HG03457 (cell line): Measurements from ENCODE around the gene GAREM1.
"Not testable (repeated sequence)": the region's sequence is repeated elsewhere in the genome, so short reads cannot be mapped to it uniquely, and the experiment has no call there.

ENCODE experiments used
- ATAC-seq: cut with Tn5 transposase; IDR thresholded peaks from one replicate; pipeline ENCODE4 v1.9.1; 2021; ENCODE audit warnings: moderate number of reproducible peaks; ENCODE audit not compliant: unreplicated experiment

GAREM1 gene

DNA sequence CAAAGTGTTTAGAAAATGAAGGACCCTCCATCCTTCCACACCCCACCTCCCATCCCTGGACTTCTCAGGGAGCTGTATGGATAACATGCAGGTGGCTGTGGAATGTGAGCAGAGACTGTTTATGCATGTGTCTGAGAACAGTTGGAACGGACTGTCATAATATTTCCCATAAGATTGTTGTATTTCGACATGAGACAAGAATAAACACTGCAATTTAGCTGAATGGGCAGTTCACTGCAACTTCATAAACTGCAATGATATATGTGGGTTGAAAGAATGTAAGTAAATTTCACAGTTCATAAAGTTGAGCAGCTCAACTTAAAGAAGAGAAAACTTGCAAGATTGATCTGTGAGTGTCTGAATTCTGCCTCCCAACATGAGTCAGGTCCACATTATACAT is 206.3 kb downstream of the GAREM1 start:
- no peak for ATAC-seq

DNA sequence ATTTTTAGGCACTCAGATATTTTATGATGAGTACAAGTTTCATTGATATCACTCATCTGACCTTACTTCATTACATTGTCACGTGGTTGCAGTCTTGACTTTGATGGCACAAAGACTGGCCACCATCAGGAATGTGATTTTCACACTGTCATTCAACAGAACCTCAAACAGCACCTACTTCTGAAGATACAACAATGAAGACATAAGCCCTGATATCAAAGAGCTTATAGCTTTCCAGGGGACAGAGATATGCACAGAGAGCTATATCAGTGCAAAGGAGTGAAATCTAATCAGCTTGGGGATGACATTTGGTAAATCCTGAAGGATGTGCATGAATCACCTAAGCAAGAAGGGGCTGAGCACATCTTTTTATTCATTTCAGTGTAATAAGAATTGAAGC is 208.6 kb downstream of the GAREM1 start:
- no peak for ATAC-seq

DNA sequence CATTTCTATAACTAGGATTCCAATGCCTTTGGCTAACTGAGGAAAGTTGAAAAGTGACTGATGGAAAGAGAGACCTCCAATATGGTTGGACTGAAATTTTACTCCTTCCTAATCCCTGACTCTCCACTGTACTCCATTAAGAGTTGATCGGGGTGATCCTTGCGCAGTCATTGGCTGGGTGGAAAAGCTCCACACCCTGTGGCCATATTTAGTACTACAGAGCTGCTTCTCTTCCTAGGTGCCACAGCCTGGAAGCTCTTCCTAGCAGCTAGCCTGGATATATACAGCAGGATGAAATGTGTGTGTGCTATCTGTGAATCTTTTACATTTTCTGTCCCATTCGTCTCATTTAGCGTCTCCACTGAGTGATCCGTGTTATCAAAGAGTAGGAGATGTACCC is 209.7 kb downstream of the GAREM1 start:
- no peak for ATAC-seq

DNA sequence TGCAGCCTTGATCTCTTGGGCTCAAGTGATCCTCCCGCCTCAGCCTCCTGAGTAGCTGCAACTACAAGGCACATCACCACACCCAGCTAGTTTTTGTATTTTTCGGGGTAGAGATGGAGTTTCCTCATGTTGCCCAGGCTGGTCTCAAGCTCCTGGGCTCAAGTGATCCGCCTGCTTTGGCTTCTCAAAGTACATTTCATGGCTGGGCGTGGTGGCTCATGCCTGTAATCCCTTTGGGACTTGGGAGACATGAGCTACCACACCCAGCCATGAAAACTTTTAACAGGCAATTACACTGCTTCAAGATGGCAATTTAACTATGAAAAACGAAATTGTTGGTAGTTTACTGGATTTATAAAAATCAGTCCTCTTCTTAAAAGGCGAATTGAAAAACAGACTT is 211.1 kb downstream of the GAREM1 start:
- ATAC-seq: no peak

DNA sequence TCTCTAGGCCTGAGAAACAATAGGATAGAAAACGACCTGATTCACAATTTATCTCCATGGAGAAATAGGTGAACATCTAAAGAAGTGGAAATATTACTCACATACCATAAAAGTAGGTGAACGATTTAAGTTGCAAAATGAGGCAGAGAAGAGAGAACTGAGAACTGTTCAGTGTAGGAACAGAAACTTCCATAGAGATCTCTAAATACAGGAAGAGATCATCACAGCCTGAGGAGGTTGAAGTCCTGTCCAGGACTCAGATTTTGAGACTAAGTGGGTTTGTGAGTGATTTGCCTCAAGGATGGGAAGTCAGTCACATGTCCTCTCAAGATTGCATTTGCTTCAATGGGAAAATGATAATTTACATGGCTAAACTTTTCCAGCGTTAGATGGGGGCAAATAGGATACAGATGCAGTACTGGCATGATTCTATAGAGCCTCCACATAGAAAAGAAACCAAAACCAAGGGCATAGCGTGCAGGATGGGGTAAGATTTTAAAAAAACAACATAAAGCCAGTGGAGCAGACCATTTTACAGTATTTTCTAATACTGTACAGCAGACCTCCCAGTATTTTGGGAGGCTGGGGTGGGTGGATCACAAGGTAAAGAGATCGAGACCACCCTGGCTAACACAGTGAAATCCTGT is 212.0 kb downstream of the GAREM1 start:
- no peak for ATAC-seq

DNA sequence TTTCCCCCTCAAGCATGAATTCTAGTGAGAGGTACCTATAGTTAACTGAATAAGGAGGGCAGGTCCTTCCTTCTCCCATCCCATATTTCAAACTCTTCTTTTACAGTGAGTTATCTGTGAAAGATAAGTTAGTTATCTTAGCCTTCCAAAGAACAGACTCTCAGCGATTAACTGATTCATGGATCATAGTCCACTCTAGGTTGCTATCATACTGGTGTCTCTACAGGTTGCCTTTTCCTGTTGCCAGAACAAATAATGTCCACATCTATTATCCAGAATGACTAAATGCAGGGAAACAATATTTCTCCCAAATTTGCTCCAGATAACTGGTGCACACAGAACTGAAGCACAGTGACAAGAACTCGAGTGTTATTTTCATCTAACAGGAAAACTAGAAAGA is 212.5 kb downstream of the GAREM1 start:
- ATAC-seq: no peak

DNA sequence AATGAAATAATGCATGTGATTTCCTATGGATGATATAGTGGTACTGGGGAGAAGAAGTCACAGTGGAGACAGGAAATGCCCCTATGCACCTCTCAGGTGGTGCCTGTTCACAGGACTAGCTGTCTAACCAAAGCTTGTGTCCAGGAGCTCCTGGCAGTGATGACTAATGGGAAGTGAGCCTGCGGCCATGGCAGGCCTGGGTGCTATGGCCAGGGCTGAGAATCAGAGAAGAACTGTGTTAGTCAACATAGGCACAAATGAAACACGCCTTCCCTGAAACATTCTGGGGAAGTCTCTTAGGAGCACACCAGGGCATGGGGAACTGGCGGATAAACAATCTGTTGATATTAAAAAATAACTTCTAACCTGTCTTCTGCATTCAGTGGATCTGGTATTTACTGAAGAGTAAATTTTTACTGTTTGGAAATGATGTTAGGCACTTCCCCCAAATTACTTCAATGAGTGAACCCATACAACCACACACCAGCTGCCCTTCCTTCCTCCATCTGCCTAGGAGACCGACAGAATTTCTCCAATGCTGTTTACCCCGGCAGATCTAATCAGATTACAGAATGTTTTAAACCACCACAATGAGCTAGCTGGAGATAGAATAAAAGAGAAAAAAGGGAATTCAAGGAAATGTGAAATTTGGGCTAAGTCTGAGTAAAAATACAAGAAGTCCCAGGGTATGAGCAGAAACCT is 213.4 kb downstream of the GAREM1 start:
- ATAC-seq: no peak

DNA sequence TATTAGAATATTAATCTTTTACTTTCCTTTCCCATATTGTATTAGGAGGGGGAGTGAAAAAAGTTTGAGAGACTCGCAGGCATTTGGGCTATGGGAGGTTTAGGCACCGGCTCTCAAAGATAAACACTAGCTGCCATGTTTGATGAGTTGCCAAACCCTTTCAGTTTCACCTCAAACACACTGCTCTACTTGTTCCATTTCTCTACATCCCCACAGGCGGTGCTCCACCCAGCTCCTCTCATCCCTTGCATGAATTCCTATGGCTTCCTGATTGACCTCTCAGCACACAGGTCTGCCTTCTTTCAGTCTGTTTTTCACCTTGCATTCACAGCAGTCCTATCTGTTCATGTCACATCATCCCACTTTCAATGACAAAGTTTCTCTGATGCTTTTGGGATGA is 215.1 kb downstream of the GAREM1 start:
- no peak for ATAC-seq

DNA sequence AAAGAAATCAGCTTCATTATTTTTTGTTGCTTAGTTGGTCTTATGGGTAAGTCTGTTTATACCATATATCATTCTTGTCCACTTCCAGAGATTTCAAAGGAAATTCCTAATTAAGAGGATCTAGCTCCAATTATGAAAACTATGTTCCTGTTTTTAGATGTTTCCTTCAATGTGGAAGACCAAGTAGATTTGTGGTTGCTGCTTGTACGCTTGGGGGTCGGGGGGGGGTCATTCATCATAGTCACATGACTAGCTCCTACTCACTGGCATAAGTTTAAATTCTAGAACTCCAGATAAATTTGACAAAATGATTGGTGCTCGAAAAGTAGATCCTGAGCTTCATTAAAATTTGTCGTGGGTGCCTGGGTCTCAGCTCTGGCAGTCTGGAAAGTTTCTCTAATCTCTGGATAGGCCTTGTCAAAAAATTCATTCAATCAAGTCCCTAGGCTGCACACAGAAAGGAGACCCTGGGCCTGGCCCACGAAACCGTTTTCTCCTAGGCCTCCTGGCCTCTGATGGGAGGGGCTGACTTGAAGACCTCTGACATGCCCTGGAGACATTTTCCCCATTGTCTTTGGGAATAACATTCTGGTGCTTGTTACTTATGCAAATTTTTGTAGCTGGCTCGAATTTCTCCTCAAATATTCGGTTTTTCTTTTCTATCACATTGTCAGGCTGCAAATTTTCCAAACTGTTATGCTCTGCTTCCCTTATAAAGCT is 218.4 kb downstream of the GAREM1 start:
- ATAC-seq: no peak

DNA sequence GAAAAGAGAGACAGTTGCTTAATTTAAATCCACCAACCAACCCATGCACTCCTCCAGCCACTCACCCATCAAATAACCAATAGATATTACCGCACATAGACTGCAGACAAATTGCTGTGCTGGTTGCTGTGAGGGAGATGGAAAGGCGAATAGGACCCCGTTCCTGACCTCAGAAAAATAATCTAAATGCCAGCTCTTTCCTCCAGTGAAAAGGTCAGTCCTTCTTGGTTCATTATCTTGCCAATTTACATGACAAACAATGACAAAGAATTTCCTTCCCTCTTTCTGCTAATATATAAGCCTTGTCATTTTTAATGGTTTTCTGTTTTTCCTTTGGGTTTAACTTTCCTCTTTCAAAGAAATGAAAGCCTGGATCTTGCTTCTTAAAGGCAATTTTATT is 219.2 kb downstream of the GAREM1 start:
- no peak for ATAC-seq

DNA sequence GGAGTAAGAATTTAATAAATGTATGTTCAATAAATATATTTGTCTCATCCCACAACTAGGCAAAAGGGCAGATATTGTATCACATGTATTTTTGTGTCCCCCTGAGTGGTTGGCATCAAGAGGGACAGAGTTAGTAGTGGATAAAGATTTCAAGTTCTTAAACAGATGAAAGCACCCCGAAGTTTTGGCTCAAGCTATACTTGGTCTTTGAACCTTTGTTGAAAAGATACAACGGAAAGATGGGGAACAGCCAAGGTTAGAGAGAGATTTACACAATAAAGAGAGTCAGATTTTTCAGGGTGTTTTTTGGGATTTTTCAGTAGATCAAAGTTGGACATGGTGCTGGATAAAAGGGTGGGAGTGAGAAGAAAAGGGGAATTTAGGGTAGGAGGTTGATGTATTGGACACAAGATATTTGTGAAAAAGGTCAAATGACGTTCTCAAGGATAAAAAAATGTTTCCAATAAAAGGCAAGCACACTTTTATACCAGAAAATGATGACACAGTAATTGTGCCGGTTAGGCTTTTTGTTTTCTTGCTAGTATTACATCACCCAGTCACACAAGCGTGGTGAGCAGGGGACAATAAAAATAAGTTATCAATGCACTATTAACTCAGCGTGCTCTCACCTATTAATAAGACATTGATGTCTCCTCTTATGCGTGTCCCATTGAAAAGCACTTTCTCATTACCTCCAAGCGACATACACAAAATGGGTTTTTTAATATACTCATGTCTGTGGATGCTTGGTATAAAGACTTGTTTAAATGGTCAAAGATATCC is 221.3 kb downstream of the GAREM1 start:
- ATAC-seq: no peak

DNA sequence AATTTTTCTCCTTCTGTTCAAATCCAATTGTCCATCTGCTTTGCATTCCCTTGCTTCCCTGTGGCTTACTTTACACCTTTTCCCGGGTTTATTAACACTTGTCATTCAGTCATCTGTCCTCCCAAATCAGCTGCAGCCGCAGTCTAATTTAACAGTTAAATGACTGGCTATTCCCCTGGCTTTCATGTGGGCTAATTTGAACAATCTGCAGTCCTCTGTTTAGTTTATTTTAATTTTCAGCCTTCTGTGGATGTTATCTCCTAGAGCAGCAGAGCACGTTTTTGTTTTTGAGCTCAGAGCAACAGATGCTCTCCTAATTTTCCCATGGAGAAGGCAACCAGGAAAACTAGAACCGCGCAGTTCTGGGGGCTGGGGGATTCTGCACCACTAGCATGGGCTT is 225.8 kb downstream of the GAREM1 start:
- ATAC-seq: no peak

DNA sequence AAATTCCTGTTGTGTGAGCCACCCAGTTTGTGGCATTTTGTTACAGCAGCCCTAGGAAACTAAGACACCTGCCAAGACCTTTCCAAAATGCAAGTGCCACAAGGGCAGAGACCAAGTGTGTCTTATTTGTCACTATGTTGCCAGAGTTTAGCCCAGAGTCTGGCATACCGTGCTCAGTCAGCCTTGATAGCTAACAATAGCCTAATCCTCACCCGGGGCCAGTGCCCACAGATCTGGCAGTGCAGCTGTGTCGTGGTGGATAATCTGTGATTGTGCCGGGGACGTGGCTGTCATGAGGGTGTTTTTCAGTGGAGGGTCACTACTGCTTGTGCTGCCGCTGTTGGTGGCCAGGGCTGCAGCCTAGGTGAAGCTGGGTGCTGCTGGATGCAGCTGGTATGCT is 227.3 kb downstream of the GAREM1 start:
- ATAC-seq: no peak

DNA sequence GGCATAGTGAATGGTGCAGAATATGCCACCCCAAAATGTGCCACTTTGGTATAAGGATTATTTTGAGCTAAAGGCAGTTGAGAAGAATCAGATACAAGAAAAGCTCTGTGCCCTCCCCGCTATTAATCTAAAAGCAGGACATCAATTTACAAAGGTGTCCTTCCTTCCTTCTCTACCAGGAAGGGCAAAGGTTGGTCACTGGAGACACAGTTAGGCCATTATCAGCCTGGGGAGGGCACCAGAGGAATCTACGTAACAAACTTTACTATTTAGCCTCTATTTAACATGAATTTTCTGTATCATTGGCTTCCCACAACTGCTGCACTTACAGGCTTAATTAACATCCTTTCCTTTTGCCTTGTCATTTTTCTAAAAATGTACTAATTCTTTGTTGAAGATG is 228.3 kb downstream of the GAREM1 start:
- no peak for ATAC-seq

DNA sequence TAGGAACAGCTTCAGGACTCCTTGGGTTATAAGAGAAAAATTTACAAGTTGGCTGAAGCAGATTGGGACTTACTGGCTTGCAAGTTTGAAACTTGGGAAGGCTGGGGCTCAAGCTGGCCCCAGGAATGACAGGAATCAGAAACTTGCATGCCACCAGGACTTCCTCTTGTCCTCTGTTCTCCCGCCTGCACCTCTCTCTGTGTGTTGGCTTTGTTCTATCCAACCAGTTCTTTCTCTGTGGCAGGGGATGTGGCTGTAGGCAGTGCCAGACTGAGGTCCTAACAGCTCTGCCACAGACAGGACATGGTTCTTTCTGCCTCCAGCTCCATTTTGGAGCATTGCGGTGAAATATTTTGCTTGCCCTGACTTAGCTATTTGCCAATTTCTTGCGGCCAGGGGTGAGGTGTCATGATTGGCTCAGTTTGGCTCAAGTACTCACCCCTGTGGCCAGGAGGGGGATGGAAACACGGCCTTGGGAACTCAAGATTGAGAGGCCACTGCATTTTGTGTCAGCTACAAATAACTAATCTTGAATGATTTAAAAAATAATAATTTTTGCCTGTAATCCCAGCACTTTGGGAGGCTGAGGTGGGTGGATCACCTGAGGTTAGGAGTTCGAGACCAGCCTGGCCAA is 231.9 kb downstream of the GAREM1 start:
- no peak for ATAC-seq

DNA sequence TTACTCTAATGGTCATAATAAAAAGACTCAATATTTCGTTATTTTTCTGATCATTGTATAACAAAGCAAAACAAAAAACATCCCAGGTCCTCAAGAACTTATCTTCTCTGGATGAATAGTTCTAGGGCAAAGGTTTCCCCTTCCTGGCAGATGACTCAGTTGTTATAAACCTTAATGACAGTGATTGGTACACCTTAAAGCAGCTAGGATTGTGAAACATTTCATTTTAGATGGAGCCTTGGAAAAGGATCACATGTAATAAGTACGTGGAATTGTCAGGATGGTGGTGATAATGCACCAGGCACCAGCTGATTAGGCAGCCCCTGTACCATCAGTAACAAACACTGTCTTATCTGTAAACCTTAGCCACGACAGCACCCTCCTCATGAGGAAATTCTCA is 233.6 kb downstream of the GAREM1 start:
- ATAC-seq: no peak

DNA sequence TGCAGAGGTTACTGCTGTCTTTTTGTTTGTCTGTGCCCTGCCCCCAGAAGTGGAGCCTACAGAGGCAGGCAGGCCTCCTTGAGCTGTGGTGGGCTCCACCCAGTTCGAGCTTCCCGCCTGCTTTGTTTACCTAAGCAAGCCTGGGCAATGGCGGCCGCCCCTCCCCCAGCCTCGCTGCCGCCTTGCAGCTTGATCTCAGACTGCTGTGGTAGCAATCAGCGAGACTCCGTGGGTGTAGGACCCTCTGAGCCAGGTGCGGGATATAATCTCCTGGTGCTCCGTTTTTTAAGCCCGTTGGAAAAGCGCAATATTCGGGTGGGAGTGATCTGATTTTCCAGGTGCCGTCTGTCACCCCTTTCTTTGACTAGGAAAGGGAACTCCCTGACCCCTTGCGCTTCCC is 237.3 kb downstream of the GAREM1 start:
- ATAC-seq: not testable (repeated sequence)

DNA sequence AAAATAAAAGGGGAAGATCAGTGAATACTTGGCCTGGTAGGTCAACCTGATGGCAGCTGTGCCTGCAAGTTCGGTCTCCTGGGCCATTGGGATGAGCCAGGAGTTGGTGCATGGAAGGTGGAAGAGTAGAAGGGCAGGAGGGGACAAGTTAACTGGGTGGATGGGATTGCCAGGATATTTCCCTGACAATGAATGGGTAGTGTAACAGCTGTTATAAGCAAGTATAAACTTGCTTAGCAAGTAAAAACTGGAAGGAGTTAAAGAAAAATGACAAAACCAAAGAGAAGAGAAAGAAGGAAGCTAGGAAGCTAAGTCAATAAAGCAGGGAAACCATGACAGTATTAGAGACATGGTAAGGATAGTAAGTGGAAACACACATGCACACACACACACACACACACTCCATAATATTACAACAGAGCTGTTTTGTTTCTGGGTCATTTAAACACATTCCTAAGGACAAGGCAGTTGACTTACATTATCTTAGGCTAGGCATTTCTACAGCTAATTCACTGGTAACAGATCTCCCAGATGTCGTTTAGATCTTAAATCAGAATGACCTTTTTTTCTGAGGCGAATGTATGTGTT is 251.2 kb downstream of the GAREM1 start:
- ATAC-seq: no peak

DNA sequence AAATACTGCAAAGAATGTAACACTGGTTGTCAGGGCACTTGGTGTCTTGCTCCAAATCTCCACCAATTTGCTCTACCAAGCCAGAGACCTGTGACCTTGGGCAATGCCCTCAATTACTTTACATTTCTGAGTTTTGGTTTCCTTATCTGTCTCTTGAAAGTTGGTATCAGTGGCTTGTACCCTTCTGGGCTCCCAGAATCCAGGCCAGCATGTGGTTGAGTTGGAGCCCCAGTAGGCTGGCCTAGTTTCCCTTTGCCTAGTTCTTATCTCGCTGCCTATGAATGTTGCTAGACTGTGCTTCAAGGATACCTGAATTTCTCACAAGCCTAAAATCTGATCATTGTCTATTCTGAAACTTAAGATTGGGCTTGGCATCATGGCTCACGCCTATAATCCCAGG is 254.3 kb downstream of the GAREM1 start:
- no peak for ATAC-seq

DNA sequence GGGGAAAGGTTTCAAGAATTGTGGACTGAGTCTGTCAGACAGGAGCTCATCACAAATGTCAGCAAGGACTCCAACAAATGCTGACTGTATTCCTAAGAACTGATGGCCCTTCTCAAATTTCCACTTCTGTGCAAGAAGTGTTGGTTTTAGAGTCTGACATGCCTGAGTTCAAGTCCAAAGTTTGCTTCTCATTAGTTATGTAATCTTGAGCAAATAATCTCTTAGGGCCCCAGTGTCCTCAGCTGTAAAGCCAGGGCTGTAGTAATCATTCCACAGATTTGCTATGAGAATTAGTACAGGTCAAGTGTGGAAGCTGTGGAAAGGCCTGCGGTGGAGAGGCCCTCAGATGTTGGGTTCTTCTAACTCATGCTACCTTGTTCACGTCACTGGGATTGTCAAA is 257.0 kb downstream of the GAREM1 start:
- no peak for ATAC-seq
